ENCODE results near the gene LTN1. TPM values are rescaled to one million over a fixed set of nuclear protein-coding genes. Genes with fewer than 3 reads are reported as not detected.

The LTN1 gene
- total and polyA plus RNA-seq, 8 donors, result 3.1 to 63.3 (median 9.0) TPM

- intact Hi-C loops (cut with DNase I; ENCODE audit: low total_unique reads), result no loop called here
- TF ChIP-seq EP300 (IDR thresholded peaks at IDR 0.05), result no peak
- no peak for TF ChIP-seq POLR2A (IDR thresholded peaks at IDR 0.05)
- no peak overlapping the region for H3K4me3 ChIP-seq
- no peak for DNase-seq
- no peak overlapping the region for H3K27ac ChIP-seq
- H3K4me1 ChIP-seq, result no peaks in the 10 kb centered on the region
- peaks cover 30 to 95% (median 94%) of the 10 kb centered on the region in 4 donors for H3K36me3 ChIP-seq
- 39 to 53% (median 46%) methylated on average over 4 of the region's 4 CpGs for WGBS, 5 donors
- no peaks in the 10 kb centered on the region for H3K27me3 ChIP-seq
- no peaks in the 10 kb centered on the region for H3K9me3 ChIP-seq
Measured at GRCh38 chr21:29033301-29033700, 40.6 kb upstream of the LTN1 start.

- intact Hi-C loops (cut with DNase I; ENCODE audit: low total_unique reads), result no loop called here
- 93 to 100% (median 95%) methylated on average over 1 of the region's 1 CpG for WGBS, 5 donors
- Histone ChIP-seq H3K27me3 (no peaks in the 10 kb centered on the region), H3K27ac (no peak overlapping the region), H3K9me3 (no peaks in the 10 kb centered on the region), H3K4me1 (peaks cover 3 to 19% (median 13%) of the 10 kb centered on the region in 4 donors), H3K4me3 (no peak overlapping the region), H3K36me3 (peaks cover 19 to 74% (median 72%) of the 10 kb centered on the region in 4 donors)
- DNase-seq, result no peak
- TF ChIP-seq POLR2AphosphoS5 (IDR thresholded peaks at IDR 0.05) (no peak), CTCF (IDR thresholded peaks at IDR 0.05) (no peak), POLR2A (IDR thresholded peaks at IDR 0.05) (no peak)
Measured at GRCh38 chr21:29030909-29031308, 38.2 kb upstream of the LTN1 start.

GRCh38 chr21:29029524-29029923 is 36.8 kb upstream of the LTN1 start:
- WGBS, 5 donors, result 81 to 95% (median 86%) methylated on average over 1 of the region's 1 CpG
- Histone ChIP-seq H3K9me3 (no peaks in the 10 kb centered on the region), H3K27me3 (no peaks in the 10 kb centered on the region), H3K4me3 (no peak overlapping the region), H3K27ac (no peak overlapping the region), H3K36me3 (peaks cover 19 to 60% (median 58%) of the 10 kb centered on the region in 4 donors), H3K4me1 (peaks cover 9 to 28% (median 20%) of the 10 kb centered on the region in 4 donors)
- no peak for DNase-seq
- intact Hi-C loops (cut with DNase I; ENCODE audit: low total_unique reads), result no loop called here
- TF ChIP-seq POLR2A (IDR thresholded peaks at IDR 0.05), result no peak
- TF ChIP-seq EP300 (IDR thresholded peaks at IDR 0.05), result no peak
- no peak for TF ChIP-seq POLR2AphosphoS5 (IDR thresholded peaks at IDR 0.05)
- TF ChIP-seq CTCF (IDR thresholded peaks at IDR 0.05), result no peak

- peaks cover 9 to 41% (median 25%) of the 10 kb centered on the region in 4 donors for H3K4me1 ChIP-seq
- WGBS, 5 donors, result 1 to 5% (median 2%) methylated on average over 6 of the region's 6 CpGs
- intact Hi-C loops (cut with DNase I; ENCODE audit: low total_unique reads), result no loop called here
- DNase-seq, result peak in 1 of 2 donors; percentile 44
- H3K4me3 ChIP-seq, result peak overlapping the region; percentile 60 to 72 (median 63)
- H3K27ac ChIP-seq, result peak overlapping the region; percentile 95 to 99 (median 97)
- TF ChIP-seq EP300 (IDR thresholded peaks at IDR 0.05) (no peak), CTCF (IDR thresholded peaks at IDR 0.05) (no peak), POLR2A (IDR thresholded peaks at IDR 0.05) (no peak), POLR2AphosphoS5 (IDR thresholded peaks at IDR 0.05) (no peak)
- H3K9me3 ChIP-seq, result no peaks in the 10 kb centered on the region
- no peaks in the 10 kb centered on the region for H3K27me3 ChIP-seq
- peaks cover 4 to 24% (median 21%) of the 10 kb centered on the region in 4 donors for H3K36me3 ChIP-seq
Measured at GRCh38 chr21:29025328-29025713, 32.6 kb upstream of the LTN1 start.
